Osteocyte (in vitro differentiated cells): Measurements from ENCODE around the gene NSUN6. TPM values are rescaled to one million over a fixed set of nuclear protein-coding genes. Genes with fewer than 3 reads are reported as not detected.

Experiments used
- DNase-seq: peaks from one replicate; pipeline ENCODE4 v3.0.0; 2021; ENCODE audit warnings: mixed read lengths; ENCODE audit not compliant: unreplicated experiment; ENCODE audit errors: extremely low spot score
- H3K27ac Mint-ChIP-seq: one replicate; pipeline ENCODE4 v1.8.0; 2021; ENCODE audit warnings: mild to moderate bottlenecking, mixed read lengths; ENCODE audit not compliant: unreplicated experiment
- H3K27me3 Mint-ChIP-seq: one replicate; pipeline ENCODE4 v1.8.0; 2021; ENCODE audit warnings: mixed read lengths; ENCODE audit not compliant: unreplicated experiment
- H3K36me3 Mint-ChIP-seq: one replicate; pipeline ENCODE4 v1.8.0; 2021; ENCODE audit warnings: mixed read lengths; ENCODE audit not compliant: unreplicated experiment
- H3K4me1 Mint-ChIP-seq: one replicate; pipeline ENCODE4 v1.8.0; 2021; ENCODE audit warnings: mixed read lengths; ENCODE audit not compliant: unreplicated experiment
- H3K4me3 Mint-ChIP-seq: one replicate; pipeline ENCODE4 v1.8.0; 2021; ENCODE audit warnings: mild to moderate bottlenecking, moderate library complexity, mixed read lengths; ENCODE audit not compliant: unreplicated experiment
- H3K9me3 Mint-ChIP-seq: one replicate; pipeline ENCODE4 v1.8.0; 2021; ENCODE audit warnings: mixed read lengths; ENCODE audit not compliant: unreplicated experiment
- total RNA-seq: library from RNA; stranded (reverse); gene quantifications from 2 replicates; pipeline ENCODE4 v1.2.1, GENCODE V29; 2021
- TF ChIP-seq, protein P1 (sequence below): fragments of 200-600 bp; sonication (generic); IDR thresholded peaks from 2 replicates; pipeline ENCODE4 v1.5.0; 2021; ENCODE audit warnings: antibody characterized with exemption, mild to moderate bottlenecking, moderate library complexity

Gene NSUN6
- total RNA-seq, 1 donor from 2014 or later = 8.3 TPM

GRCh38 chr10:18659819-18660535 is 8.6 kb upstream of the NSUN6 start:
- TF ChIP-seq, protein P1, sequence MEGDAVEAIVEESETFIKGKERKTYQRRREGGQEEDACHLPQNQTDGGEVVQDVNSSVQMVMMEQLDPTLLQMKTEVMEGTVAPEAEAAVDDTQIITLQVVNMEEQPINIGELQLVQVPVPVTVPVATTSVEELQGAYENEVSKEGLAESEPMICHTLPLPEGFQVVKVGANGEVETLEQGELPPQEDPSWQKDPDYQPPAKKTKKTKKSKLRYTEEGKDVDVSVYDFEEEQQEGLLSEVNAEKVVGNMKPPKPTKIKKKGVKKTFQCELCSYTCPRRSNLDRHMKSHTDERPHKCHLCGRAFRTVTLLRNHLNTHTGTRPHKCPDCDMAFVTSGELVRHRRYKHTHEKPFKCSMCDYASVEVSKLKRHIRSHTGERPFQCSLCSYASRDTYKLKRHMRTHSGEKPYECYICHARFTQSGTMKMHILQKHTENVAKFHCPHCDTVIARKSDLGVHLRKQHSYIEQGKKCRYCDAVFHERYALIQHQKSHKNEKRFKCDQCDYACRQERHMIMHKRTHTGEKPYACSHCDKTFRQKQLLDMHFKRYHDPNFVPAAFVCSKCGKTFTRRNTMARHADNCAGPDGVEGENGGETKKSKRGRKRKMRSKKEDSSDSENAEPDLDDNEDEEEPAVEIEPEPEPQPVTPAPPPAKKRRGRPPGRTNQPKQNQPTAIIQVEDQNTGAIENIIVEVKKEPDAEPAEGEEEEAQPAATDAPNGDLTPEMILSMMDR = no peak
- Mint-ChIP-seq H3K4me1 (peaks cover 34% of the 10 kb centered on the region), H3K36me3 (peaks cover 4% of the 10 kb centered on the region), H3K27ac (peak overlapping the region; percentile 98), H3K27me3 (no peaks in the 10 kb centered on the region), H3K4me3 (peak overlapping the region; percentile 98), H3K9me3 (no peaks in the 10 kb centered on the region)
- DNase-seq = no peak

DNA sequence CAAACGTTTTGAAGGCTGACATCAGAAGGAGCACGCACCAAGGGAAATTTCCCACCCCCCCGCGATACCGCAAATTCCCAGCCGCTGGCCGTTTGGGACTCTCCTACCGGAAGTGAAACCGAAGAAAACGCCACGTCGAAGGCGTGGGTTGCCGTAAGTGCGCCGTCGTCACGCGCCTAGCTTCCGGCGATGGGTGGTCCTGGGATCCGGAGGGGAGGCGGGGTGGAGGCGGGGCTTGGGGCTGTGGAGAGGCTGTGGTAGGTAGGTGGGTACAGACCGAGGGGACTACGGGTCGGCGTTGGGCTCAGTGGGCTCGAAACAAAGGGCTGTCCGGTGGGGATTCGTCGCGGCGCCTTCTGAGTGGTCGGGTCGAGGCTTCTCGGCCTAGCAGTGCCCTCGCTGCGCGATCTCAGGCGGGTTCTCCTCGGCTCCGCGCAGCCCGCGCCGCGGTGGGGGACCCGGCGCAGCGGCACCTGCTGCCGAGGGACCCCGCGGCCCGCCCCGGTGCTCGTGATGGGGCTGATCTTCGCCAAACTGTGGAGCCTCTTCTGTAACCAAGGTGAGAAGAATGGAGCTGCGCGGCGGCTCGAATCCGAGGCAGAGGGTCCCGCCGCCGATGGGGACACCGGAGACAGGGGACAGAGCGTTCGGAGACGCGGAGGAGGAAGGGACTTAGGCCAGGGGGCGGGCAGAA is 7.9 kb upstream of the NSUN6 start, which contains the start of gene ARL5B:
Gene ARL5B, plus strand, starts transcription at position 307 of the 694 bp plus-strand sequence. Its CDS starts 207 bp downstream, at position 514.
- Mint-ChIP-seq H3K4me1 (peaks cover 32% of the 10 kb centered on the region), H3K9me3 (no peaks in the 10 kb centered on the region), H3K27me3 (no peaks in the 10 kb centered on the region), H3K36me3 (peaks cover 4% of the 10 kb centered on the region), H3K4me3 (peak within 1 kb of the TSS; percentile 98), H3K27ac (peak within 1 kb of the TSS; percentile 98)
- peak; percentile 98 for DNase-seq
- TF ChIP-seq, protein P1 = no peak

DNA sequence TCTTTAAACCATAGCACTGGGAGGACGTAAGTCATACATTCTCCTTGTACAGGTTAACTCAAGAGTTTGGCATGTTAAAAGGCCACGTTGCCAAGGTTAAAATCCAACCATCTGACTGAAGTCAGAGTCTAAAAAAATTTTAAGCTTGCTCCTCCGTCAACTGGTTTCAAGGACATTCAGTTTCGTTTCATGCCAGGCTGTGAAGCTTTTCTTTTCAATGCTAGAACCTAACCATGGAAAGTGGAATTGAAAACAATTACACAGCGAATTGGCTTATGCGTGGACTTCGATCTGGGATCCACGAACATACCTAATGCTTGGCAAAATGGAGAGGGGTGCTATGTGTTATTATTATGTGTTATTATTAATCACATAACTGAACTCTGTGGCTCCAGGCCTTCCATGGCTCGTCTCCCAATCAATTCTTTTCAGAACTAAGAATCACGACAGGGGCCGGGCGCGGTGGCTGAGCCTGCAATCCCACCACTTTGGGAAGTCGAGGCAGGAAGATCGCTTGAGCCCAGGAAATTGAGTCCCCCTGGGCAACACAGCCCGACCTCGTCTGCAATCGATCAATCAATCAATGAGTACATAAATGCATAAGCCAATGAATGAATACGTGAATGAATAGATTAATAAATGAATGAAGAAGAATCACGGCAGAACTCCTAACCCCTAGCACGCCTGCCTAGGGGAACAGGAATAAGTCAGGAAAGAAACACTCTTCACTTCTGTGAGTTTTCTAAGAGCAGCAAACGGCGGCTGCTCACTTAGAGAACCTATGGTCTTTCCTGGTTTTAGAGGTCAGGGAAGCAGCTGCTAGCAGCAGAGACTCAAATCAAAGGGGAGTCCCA is 7.1 kb upstream of the NSUN6 start:
- Mint-ChIP-seq H3K36me3 (peaks cover 4% of the 10 kb centered on the region), H3K4me3 (peak overlapping the region; percentile 98), H3K27ac (peak overlapping the region; percentile 98), H3K9me3 (no peaks in the 10 kb centered on the region), H3K4me1 (peaks cover 32% of the 10 kb centered on the region), H3K27me3 (no peaks in the 10 kb centered on the region)
- TF ChIP-seq, protein P1 = no peak
- no peak for DNase-seq

DNA sequence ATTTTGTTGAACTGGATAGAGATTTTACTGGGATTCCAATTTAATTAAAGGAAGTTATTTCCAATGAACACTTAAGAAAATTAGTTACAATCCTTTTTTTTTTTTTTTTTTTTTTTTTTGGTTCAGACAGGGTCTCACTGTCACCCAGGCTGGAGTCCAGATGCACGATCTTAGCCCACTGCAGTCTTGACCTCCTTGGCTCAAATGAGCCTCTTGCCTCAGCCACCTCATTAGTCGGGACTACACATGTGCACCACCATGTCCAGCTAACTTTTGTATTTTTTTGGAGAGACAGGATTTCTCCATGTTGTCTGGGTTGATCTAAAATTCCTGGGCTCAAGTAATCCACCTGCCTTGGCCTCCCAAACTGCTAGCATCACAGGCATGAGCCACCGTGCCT is 5.3 kb upstream of the NSUN6 start:
- Mint-ChIP-seq H3K9me3 (no peaks in the 10 kb centered on the region), H3K36me3 (peaks cover 4% of the 10 kb centered on the region), H3K4me1 (peaks cover 29% of the 10 kb centered on the region), H3K27ac (no peak overlapping the region), H3K27me3 (no peaks in the 10 kb centered on the region), H3K4me3 (no peak overlapping the region)
- no peak for DNase-seq
- TF ChIP-seq, protein P1 = no peak
